ENCODE results near the gene PAWR.

The PAWR gene, protein sequence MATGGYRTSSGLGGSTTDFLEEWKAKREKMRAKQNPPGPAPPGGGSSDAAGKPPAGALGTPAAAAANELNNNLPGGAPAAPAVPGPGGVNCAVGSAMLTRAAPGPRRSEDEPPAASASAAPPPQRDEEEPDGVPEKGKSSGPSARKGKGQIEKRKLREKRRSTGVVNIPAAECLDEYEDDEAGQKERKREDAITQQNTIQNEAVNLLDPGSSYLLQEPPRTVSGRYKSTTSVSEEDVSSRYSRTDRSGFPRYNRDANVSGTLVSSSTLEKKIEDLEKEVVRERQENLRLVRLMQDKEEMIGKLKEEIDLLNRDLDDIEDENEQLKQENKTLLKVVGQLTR

GRCh38 chr12:79690638-79691510 lies at the start of gene PAWR:
TSS of gene PAWR (minus strand) at chr12:79690964. CDS start at chr12:79690244, 720 bp downstream.
- peak in 28 of 51 donors; percentile 4 to 65 (median 28) for DNase-seq

- DNase-seq = no peak
These were observed 47.3 kb upstream of the PAWR start for GRCh38 chr12:79737875-79738718.

GRCh38 chr12:79732638-79733037 lies 41.9 kb upstream of the PAWR start:
- DNase-seq = no peak

GRCh38 chr12:79725987-79726386 lies 35.2 kb upstream of the PAWR start:
- DNase-seq = no peak

DNA sequence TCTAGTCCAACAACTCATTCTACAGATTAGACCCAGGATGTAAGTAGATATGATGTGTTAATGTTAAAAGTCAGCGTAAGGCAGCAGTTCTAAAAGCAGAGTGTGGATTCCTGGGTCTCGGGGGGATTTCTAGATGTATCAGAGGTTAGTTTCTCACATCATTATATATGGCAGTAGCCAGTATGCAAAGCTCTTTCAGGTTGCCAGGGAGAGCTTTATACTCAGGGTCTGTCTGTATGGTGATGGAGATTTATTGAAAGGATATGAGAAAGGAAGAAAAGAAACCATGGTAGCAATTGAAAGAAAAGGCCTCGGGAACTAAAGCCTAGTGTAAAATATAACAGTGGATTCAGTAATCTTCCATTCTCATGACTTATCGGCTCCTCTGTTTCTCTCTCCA lies 26.2 kb upstream of the PAWR start:
- DNase-seq = no peak

DNA sequence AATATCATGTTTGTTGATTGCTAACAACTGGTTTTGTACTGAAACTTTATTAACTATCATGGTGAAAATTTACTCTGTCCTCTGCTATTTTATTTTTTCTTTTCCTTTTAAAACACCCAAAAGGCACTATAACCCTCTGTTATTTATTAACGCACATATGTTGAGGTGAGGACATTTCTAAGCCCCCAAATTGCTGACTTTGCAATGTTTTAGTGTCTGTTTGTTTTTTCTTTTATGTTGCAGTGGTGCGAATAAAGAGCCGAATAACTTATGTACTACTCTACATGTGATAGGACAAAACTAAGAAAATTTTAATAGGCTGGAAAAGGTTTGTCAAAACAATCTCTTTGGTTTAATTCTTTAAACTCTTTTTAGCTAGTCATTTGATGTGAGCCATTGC lies 24.5 kb upstream of the PAWR start:
- no peak for DNase-seq

DNA sequence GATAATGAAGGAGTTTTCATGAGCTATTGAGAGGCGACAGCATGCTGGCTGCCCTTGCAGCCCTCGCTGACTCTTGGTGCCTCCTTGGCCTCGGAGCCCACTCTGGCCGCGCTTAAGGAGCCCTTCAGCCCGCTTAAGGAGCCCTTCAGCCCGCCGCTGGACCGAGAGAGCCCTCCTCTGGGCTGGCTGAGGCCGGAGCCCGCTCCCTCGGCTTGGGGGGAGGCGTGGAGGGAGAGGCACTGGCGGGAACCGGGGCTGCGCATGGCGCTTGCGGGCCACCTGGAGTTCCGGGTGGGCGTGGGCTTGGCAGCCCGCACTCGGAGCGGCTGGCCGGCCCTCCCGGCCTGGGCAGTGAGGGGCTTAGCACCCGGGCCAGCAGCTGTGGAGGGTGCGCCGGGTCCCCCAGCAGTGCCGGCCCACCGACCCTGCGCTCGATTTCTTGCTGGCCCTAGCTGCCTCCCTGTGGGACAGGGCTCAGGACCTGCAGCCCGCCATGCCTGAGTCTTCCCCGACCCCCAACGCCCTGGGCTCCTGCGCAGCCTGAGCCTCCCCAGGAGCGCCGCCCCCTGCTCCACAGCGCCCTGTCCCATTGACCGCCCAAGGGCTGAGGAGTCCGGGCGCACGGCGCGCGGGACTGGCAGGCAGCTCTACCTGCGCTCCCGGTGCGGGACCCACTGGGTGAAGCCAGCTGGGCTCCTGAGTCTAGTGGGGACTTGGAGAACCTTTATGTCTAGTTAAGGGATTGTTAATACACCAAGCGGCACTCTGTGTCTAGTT lies 20.1 kb upstream of the PAWR start:
- DNase-seq = no peak

GRCh38 chr12:79707830-79708229 lies 17.1 kb upstream of the PAWR start:
- DNase-seq = no peak

- DNase-seq = no peak
These were observed 15.9 kb upstream of the PAWR start for GRCh38 chr12:79706676-79707075.

- no peak for DNase-seq
These were observed 15.4 kb upstream of the PAWR start for GRCh38 chr12:79706156-79706555.

GRCh38 chr12:79698966-79699365 lies 8.2 kb upstream of the PAWR start:
- no peak for DNase-seq

DNA sequence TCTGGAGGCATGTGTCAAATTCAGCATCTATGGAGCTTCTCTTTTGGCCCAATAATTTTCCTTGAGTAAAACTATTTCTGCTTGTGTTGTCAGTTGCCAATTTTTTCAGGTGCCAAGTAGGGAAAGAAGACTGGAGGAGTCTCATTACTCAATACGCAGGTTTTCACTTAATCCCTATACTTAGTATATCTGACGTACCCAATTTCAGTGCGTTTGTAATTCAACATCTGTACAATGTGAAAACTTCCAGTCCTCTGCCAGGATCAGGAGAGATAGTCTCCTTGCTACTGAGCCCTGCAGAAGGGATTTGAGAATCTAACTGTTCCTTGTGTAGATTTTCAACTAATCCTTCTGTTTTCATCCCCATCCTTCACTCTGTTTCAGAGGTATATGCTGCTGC lies 5.7 kb upstream of the PAWR start:
- no peak for DNase-seq

DNA sequence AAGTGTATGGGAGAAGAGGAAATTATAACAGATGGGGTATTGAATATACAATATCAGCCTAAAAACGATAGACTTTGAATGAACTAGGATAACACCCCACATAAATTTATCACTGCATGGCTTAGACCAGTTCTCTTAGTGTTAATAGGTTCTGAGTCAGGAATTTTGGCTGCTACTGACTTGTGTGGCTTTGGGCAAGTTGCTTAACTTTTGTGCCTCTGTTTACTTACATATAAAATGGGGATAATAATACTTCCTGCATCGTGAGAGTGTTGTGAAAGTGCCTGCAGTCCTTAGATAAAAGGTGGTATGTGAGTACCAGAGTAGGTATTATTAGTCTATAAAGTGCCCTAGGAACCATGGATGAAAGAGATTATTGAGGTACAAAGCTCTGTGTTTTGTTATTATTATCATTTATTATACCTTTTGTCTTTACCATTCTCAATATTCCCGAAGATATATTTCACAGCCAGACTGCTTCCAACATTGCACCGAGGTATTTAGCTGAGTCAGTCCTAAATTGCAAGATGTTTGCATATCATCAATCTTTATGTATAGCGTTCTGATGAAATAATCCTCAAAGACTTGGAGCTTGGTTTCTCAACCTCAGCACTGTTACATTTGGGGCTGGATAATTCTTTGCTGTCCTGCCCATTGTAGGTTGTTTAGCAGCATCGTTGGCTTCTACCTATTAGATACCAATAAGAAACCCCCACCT lies 2.3 kb upstream of the PAWR start:
- DNase-seq = no peak

- peak in 2 of 51 donors; percentile 24 to 47 for DNase-seq
These were observed 916 bp upstream of the PAWR start for GRCh38 chr12:79691511-79692248.

GRCh38 chr12:79690142-79690637 lies 574 bp downstream of the PAWR start:
- peak in 13 of 51 donors; percentile 2 to 55 (median 12) for DNase-seq

GRCh38 chr12:79689477-79690141 lies 1.2 kb downstream of the PAWR start:
- peak in 20 of 51 donors; percentile 2 to 52 (median 20) for DNase-seq

GRCh38 chr12:79689061-79689476 lies 1.7 kb downstream of the PAWR start:
- no peak for DNase-seq

DNA sequence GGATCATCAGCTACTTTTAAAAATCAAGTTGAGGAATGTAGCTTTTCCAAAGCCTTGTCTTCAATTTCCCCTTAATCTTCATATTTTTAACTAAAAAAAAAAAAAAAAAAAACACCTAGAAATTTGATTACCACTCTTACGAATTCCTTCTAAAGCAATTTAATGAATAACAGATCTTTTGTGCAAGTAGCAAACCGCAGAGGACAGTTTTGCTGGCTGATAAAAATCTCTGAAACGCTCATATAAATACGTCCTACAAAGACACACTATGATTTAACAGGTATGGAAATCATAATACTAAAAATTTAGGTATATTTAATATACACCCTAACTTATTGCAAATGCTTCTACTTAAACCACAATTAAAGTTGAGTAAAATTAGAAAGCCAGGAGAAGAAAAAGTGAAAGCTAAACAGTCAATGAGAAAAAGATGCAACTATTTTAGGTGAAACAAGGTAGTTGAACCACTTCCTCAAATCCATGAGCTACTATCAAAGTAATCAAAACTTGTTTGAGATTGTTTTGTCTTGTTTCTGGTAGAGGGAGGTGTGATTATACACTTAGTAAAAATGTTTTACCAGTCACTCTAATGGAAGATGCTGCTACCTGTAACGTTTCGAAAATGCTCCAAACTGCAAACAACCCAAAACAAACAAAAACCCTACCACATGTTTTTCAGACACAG lies 2.2 kb downstream of the PAWR start:
- no peak for DNase-seq

Measured in hypothalamus (tissue), 51 donors.